Endothelial cell of umbilical vein (primary cell): ENCODE measurements around the gene CNTN5. TPM values are rescaled to one million over a fixed set of nuclear protein-coding genes. Genes with fewer than 3 reads are reported as not detected.

ENCODE experiments used
- BruUV-seq: library from RNA; stranded (reverse); fragments of 400-500 nt; replicated peaks from 2 replicates; lab custom pipeline; 2021; lab: Mats Ljungman, UMichigan
- CTCF ChIA-PET: fragments of 300-600, 350-600 bp; sonication (Branson Sonifier 250); formaldehyde crosslinking; loops from one replicate; lab custom pipeline; 2021; ENCODE audit warnings: antibody characterized with exemption, inconsistent platforms; lab: Charles Lee
- POLR2A ChIA-PET: fragments of 300-600, 350-600 bp; sonication (Branson Sonifier 250); formaldehyde crosslinking; loops from one replicate; lab custom pipeline; 2021; ENCODE audit warnings: antibody characterized with exemption, inconsistent platforms; lab: Charles Lee
- DNase-seq: peaks from one replicate; pipeline ENCODE4 v3.0.0-alpha.2; 2011; ENCODE audit warnings: low read depth, low spot score
- FAIRE-seq: peaks from 2 replicates; lab custom pipeline; 2011; peaks lifted over from hg19 to GRCh38; lab: Jason Lieb, UNC
- H2AFZ ChIP-seq: 2 replicates; pipeline ENCODE4 v1.6.0; 2012; ENCODE audit warnings: low read depth, low read length, control low read depth, inconsistent platforms
- H3K27ac ChIP-seq: 2 replicates; pipeline ENCODE4 v1.5.1; 2011; ENCODE audit warnings: low read depth, mild to moderate bottlenecking, control low read depth, low read length, moderate library complexity; ENCODE audit not compliant: insufficient read depth
- H3K27me3 ChIP-seq, 2 experiments: 2 replicates each; pipeline versions ENCODE4 v1.6.0 to v1.6.1; 2011; ENCODE audit warnings: low read length in 2 of 2, mixed read lengths in 1 of 2; ENCODE audit not compliant: control insufficient read depth in 2 of 2, insufficient read depth in 2 of 2
- H3K36me3 ChIP-seq, 2 experiments: 2 replicates in 1 of 2; 3 replicates in 1 of 2; pipeline ENCODE4 v1.5.1; 2011; ENCODE audit warnings: low read length in 2 of 2, mild to moderate bottlenecking in 1 of 2, moderate library complexity in 1 of 2; ENCODE audit not compliant: control insufficient read depth in 2 of 2, insufficient read depth in 2 of 2; ENCODE audit errors: extremely low read depth in 1 of 2
- H3K4me1 ChIP-seq: 3 replicates; pipeline ENCODE4 v1.5.1; 2011; ENCODE audit warnings: mild to moderate bottlenecking, low read length; ENCODE audit not compliant: control insufficient read depth, insufficient read depth; ENCODE audit errors: extremely low read depth
- H3K4me2 ChIP-seq: 2 replicates; pipeline ENCODE4 v1.6.1; 2011; ENCODE audit warnings: low read length, control low read depth, mixed read lengths; ENCODE audit not compliant: insufficient read depth
- H3K4me3 ChIP-seq, 3 experiments: fragments of 200-600 bp in 1 of 3; sonication (generic), shearing (Covaris generic) in 1 of 3; replicated peaks in 1 of 3; 2 replicates each; pipeline ENCODE4 v1.5.1; 2011 to 2016; ENCODE audit warnings: control low read depth in 3 of 3, low read length in 3 of 3, mild to moderate bottlenecking in 2 of 3, inconsistent platforms in 1 of 3, low read depth in 1 of 3, moderate library complexity in 1 of 3; ENCODE audit not compliant: insufficient read depth in 1 of 3
- H3K79me2 ChIP-seq: 2 replicates; pipeline ENCODE4 v1.6.0; 2012; ENCODE audit warnings: low read length, inconsistent platforms; ENCODE audit not compliant: control insufficient read depth, insufficient read depth
- H3K9ac ChIP-seq: replicated peaks from 2 replicates; pipeline ENCODE3; 2011; ENCODE audit warnings: low read length, control low read depth; ENCODE audit not compliant: insufficient read depth; ENCODE audit errors: extremely low read depth
- H3K9me1 ChIP-seq: replicated peaks from 3 replicates; pipeline ENCODE4 v1.6.0; 2011; ENCODE audit warnings: mild to moderate bottlenecking, low read length; ENCODE audit not compliant: control insufficient read depth, insufficient read depth; ENCODE audit errors: extremely low read depth
- H3K9me3 ChIP-seq: replicated peaks from 2 replicates; pipeline ENCODE4 v1.5.1; 2012; ENCODE audit warnings: low read length, inconsistent platforms; ENCODE audit not compliant: control insufficient read depth, insufficient read depth
- H4K20me1 ChIP-seq: replicated peaks from 2 replicates; pipeline ENCODE3; 2011; ENCODE audit warnings: mild to moderate bottlenecking, low read length; ENCODE audit not compliant: control insufficient read depth, insufficient read depth; ENCODE audit errors: extremely low read depth
- CTCF ChIP-seq, 2 donors: IDR thresholded peaks; 1 replicate in 1 of 2; 2 replicates in 1 of 2; pipeline ENCODE4 v1.5.1; 2011; ENCODE audit warnings: low read length in 2 of 2, mild to moderate bottlenecking in 2 of 2, moderate library complexity in 2 of 2, control low read depth in 1 of 2, inconsistent platforms in 1 of 2, low read depth in 1 of 2; ENCODE audit not compliant: insufficient read depth in 1 of 2; ENCODE audit errors: extremely low read depth in 1 of 2
- EZH2 ChIP-seq: IDR thresholded peaks from 2 replicates; pipeline ENCODE4 v1.6.1; 2012; ENCODE audit warnings: borderline replicate concordance, low read depth, mild to moderate bottlenecking, moderate library complexity, low read length, inconsistent platforms; ENCODE audit not compliant: severe bottlenecking
- FOS ChIP-seq: IDR thresholded peaks from 2 replicates; pipeline ENCODE4 v1.6.1; 2011; ENCODE audit warnings: mild to moderate bottlenecking, low read length, moderate library complexity, borderline replicate concordance; ENCODE audit not compliant: insufficient read depth
- GATA2 ChIP-seq: IDR thresholded peaks from 2 replicates; pipeline ENCODE4 v1.7.0; 2011; ENCODE audit warnings: low read depth, mild to moderate bottlenecking, moderate library complexity, mixed read lengths, low read length; ENCODE audit not compliant: insufficient read length, insufficient read depth
- JUN ChIP-seq: IDR thresholded peaks from 2 replicates; pipeline ENCODE4 v1.6.1; 2011; ENCODE audit warnings: borderline replicate concordance, low read depth; ENCODE audit not compliant: insufficient read length, insufficient read depth
- MYC ChIP-seq: IDR thresholded peaks from one replicate; pipeline ENCODE4 v1.6.1; 2011; ENCODE audit warnings: mild to moderate bottlenecking, low read depth, low read length
- POLR2A ChIP-seq: IDR thresholded peaks from 2 replicates; pipeline ENCODE4 v1.6.1; 2012; ENCODE audit warnings: low read depth, mild to moderate bottlenecking, control low read depth, low read length
- POLR2AphosphoS5 ChIP-seq: IDR thresholded peaks from 2 replicates; pipeline ENCODE4 v1.6.1; 2012; ENCODE audit warnings: low read depth, mild to moderate bottlenecking, control low read depth, low read length, moderate library complexity; ENCODE audit not compliant: insufficient read depth
- dilution Hi-C: fragments of 300-500 bp; cut with MboI; formaldehyde crosslinking; loops from one replicate; pipeline ENCODE4 v1.15.0; 2019; ENCODE audit warnings: low sequenced_read_pairs; ENCODE audit not compliant: extremely low pct_ligation_motif_present
- intact Hi-C: fragments of 100-400 bp; cut with micrococcal nuclease; formaldehyde crosslinking; loops from one replicate; pipeline ENCODE4 v1.10.0; 2022
- polyA plus RNA-seq, 4 experiments: library from polyadenylated mRNA; depleted of rRNA in 3 of 4; stranded (reverse) in 3 of 4; unstranded in 1 of 4; fragments of >200 nt; gene quantifications; 2 replicates each; pipeline versions ENCODE4 v1.2.1 to v1.2.3, GENCODE V29; 2011 to 2012; ENCODE audit warnings: missing spikeins in 1 of 4
- total RNA-seq: library from RNA; stranded (reverse); gene quantifications from 2 replicates; pipeline ENCODE4 v1.2.3, GENCODE V29; 2021
- TF ChIP-seq, protein P1 (sequence below): IDR thresholded peaks from 2 replicates; pipeline ENCODE4 v1.6.1; 2011; ENCODE audit not compliant: insufficient read depth, insufficient read length

The CNTN5 gene
- total and polyA plus RNA-seq, 2 donors (not counting 3 experiments of a cell fraction or from before 2014, with no cell fraction given): not detected

- no peaks in the 10 kb centered on the region for H3K9me3 ChIP-seq
- no TSS peak for BruUV-seq
- CTCF ChIA-PET: no interaction called here
- H3K79me2 ChIP-seq: no peaks in the 10 kb centered on the region
- H3K4me2 ChIP-seq: no peak overlapping the region
- no peaks in the 10 kb centered on the region for H3K4me1 ChIP-seq
- dilution Hi-C loops (no loop called here), intact Hi-C loops (no loop called here)
- H3K4me3 ChIP-seq: no peak overlapping the region
- FAIRE-seq (no peak), DNase-seq (no peak)
- TF ChIP-seq MYC (no peak), FOS (no peak), POLR2AphosphoS5 (no peak), CTCF (IDR thresholded peaks at IDR 0.05; ENCODE audit: extremely low read depth in 1 of 2, insufficient read depth in 1 of 2, low read depth in 1 of 2, low read length in 2 of 2) (no peak), GATA2 (no peak), EZH2 (no peak), POLR2A (no peak), JUN (no peak)
- TF ChIP-seq, protein P1, sequence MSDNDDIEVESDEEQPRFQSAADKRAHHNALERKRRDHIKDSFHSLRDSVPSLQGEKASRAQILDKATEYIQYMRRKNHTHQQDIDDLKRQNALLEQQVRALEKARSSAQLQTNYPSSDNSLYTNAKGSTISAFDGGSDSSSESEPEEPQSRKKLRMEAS: no peak
- no peak overlapping the region for H2AFZ ChIP-seq
- no peaks in the 10 kb centered on the region for H3K36me3 ChIP-seq
- no peak overlapping the region for H3K9ac ChIP-seq
- POLR2A ChIA-PET: no interaction called here
- no peaks in the 10 kb centered on the region for H3K9me1 ChIP-seq
- no peaks in the 10 kb centered on the region for H3K27me3 ChIP-seq
- no peak overlapping the region for H3K27ac ChIP-seq
- no peaks in the 10 kb centered on the region for H4K20me1 ChIP-seq
Measured at GRCh38 chr11:99383648-99384245, 363.0 kb downstream of the CNTN5 start.
